Activated CD4-positive, alpha-beta memory T cell treated with anti-CD3 and anti-CD28 coated beads, Interleukin-2, amount 10 ng/mL, durations not matched to agents 7 days and 5 days (primary cell): ENCODE data around the gene DMBT1. TPM values are rescaled to one million over a fixed set of nuclear protein-coding genes. Genes with fewer than 3 reads are reported as not detected.

Source experiments
- CTCF ChIA-PET: fragments of 350-600 bp; sonication (Branson Sonifier 250); formaldehyde crosslinking; loops from one replicate; lab custom pipeline; 2021; ENCODE audit warnings: antibody characterized with exemption, inconsistent platforms; lab: Charles Lee
- POLR2A ChIA-PET: fragments of 350-600 bp; sonication (Branson Sonifier 250); formaldehyde crosslinking; loops from one replicate; lab custom pipeline; 2021; ENCODE audit warnings: antibody characterized with exemption; lab: Charles Lee
- DNase-seq: peaks from one replicate; pipeline ENCODE4 v3.0.0-alpha.2; 2020
- H3K27ac Mint-ChIP-seq: one replicate; pipeline ENCODE4 v1.8.0; 2021; ENCODE audit warnings: mild to moderate bottlenecking, mixed read lengths
- H3K27me3 Mint-ChIP-seq: one replicate; pipeline ENCODE4 v1.8.0; 2021; ENCODE audit warnings: mixed read lengths
- H3K36me3 Mint-ChIP-seq: one replicate; pipeline ENCODE4 v1.8.0; 2021; ENCODE audit warnings: low read depth, mixed read lengths
- H3K4me1 Mint-ChIP-seq: one replicate; pipeline ENCODE4 v1.8.0; 2021; ENCODE audit warnings: mixed read lengths
- H3K4me3 Mint-ChIP-seq: one replicate; pipeline ENCODE4 v1.8.0; 2021; ENCODE audit warnings: mild to moderate bottlenecking, mixed read lengths
- H3K9me3 Mint-ChIP-seq: one replicate; pipeline ENCODE4 v1.8.0; 2021; ENCODE audit warnings: mixed read lengths
- total RNA-seq, 2 experiments: library from RNA; stranded (reverse); gene quantifications; one replicate each; pipeline ENCODE4 v1.2.3, GENCODE V29; 2021

Gene DMBT1
- total RNA-seq, 2 experiments from 2014 or later: 0.05 TPM; not detected in 1

- no peak for DNase-seq
- Mint-ChIP-seq H3K4me1 (no peaks in the 10 kb centered on the region), H3K27me3 (peaks cover 5% of the 10 kb centered on the region), H3K27ac (no peak overlapping the region), H3K4me3 (no peak overlapping the region), H3K9me3 (no peaks in the 10 kb centered on the region), H3K36me3 (no peaks in the 10 kb centered on the region)
- CTCF ChIA-PET: no interaction called here
- POLR2A ChIA-PET: no interaction called here
Measured at GRCh38 chr10:122658356-122659049, 97.9 kb downstream of the DMBT1 start.

DNA sequence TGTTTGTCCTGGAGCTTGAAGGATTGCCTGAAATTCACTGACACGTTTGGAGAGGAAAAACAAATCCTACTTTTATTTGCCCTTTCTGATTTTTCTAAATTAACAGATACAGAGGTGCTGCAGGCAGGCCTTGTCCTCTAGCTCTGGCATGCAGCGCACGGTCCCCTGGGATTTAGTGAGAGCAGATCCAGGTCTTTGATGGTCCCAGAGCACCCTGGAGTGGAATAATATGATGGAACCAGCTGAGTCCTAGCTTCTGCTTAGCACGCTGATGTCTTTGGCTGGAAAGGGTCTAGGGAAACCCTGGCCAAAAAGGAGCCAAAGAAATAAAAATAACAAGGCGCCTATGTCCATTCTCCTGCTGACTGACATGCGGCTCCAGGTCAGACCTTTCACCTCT is 98.6 kb downstream of the DMBT1 start:
- H3K27ac Mint-ChIP-seq: no peak overlapping the region
- H3K27me3 Mint-ChIP-seq: peaks cover 3% of the 10 kb centered on the region
- CTCF ChIA-PET: no interaction called here
- H3K4me3 Mint-ChIP-seq: no peak overlapping the region
- POLR2A ChIA-PET: no interaction called here
- H3K36me3 Mint-ChIP-seq: no peaks in the 10 kb centered on the region
- no peaks in the 10 kb centered on the region for H3K9me3 Mint-ChIP-seq
- no peaks in the 10 kb centered on the region for H3K4me1 Mint-ChIP-seq
- no peak for DNase-seq

GRCh38 chr10:122659651-122660050 is 99.1 kb downstream of the DMBT1 start:
- DNase-seq: no peak
- ChIA-PET POLR2A (no interaction called here), CTCF (no interaction called here)
- H3K36me3 Mint-ChIP-seq: no peaks in the 10 kb centered on the region
- H3K9me3 Mint-ChIP-seq: no peaks in the 10 kb centered on the region
- H3K4me1 Mint-ChIP-seq: no peaks in the 10 kb centered on the region
- no peaks in the 10 kb centered on the region for H3K27me3 Mint-ChIP-seq
- H3K27ac Mint-ChIP-seq: no peak overlapping the region
- H3K4me3 Mint-ChIP-seq: no peak overlapping the region

- Mint-ChIP-seq H3K36me3 (no peaks in the 10 kb centered on the region), H3K9me3 (no peaks in the 10 kb centered on the region), H3K27ac (no peak overlapping the region), H3K27me3 (no peaks in the 10 kb centered on the region), H3K4me1 (no peaks in the 10 kb centered on the region), H3K4me3 (no peak overlapping the region)
- DNase-seq: no peak
- ChIA-PET POLR2A (no interaction called here), CTCF (no interaction called here)
Measured at GRCh38 chr10:122660696-122661095, 100.1 kb downstream of the DMBT1 start.

DNA sequence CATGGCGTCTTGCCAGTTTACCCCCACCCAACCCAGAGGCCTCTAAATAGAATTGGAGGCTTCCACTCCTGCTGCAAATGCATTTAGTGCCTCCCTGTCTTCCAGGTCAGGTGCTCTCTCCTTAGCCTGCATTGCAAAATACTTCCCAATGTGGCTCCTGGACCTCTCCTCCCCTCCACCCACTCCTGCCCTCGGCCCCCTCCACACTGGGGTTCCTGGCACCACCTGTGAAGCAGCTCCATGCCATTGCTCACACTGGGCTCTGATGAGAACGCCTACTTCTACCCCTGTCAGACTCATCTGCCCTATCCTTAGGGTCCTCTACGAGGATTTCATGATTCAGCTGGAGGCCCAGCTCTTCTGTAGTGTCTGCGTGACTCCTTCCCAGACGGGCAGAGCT is 101.7 kb downstream of the DMBT1 start:
- Mint-ChIP-seq H3K9me3 (no peaks in the 10 kb centered on the region), H3K36me3 (no peaks in the 10 kb centered on the region), H3K27me3 (no peaks in the 10 kb centered on the region), H3K4me3 (no peak overlapping the region), H3K27ac (no peak overlapping the region), H3K4me1 (no peaks in the 10 kb centered on the region)
- ChIA-PET POLR2A (no interaction called here), CTCF (no interaction called here)
- DNase-seq: no peak

- CTCF ChIA-PET: no interaction called here
Measured at GRCh38 chr10:122663516-122664130, 103.1 kb downstream of the DMBT1 start.

DNA sequence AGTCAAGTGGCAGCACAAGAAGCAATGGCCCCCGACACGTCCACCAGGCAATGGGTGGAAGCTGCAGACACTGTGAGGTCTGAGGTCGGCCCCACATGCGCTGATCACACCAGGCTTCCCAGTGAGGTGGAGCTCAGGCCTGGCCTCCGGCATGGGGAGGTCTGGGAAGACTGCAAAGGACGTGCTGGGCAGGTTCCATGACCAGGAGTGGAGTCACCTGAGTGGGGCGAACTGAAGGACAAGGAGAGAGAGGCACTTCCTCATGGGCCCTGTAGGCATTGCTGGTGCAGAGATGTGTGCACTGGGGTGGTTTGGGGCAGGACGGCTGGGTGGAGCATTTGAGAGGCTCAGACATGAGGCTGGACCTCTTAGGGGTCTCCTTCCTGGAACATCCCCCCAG is 103.9 kb downstream of the DMBT1 start:
- no peak overlapping the region for H3K4me3 Mint-ChIP-seq
- CTCF ChIA-PET: no interaction called here
- H3K9me3 Mint-ChIP-seq: no peaks in the 10 kb centered on the region
- no peaks in the 10 kb centered on the region for H3K36me3 Mint-ChIP-seq
- no peak for DNase-seq
- H3K4me1 Mint-ChIP-seq: no peaks in the 10 kb centered on the region
- POLR2A ChIA-PET: interaction anchor here (0.6 kb wide), 1 partner anchor 78 kb away, joined by 3 read pairs; no protein-coding TSS in a partner anchor
- no peak overlapping the region for H3K27ac Mint-ChIP-seq
- H3K27me3 Mint-ChIP-seq: peaks cover 7% of the 10 kb centered on the region

More at GRCh38 chr10:122663516-122664130, 103.1 kb downstream of the DMBT1 start:
- no peak overlapping the region for H3K4me3 Mint-ChIP-seq
- no peaks in the 10 kb centered on the region for H3K4me1 Mint-ChIP-seq
- no peak overlapping the region for H3K27ac Mint-ChIP-seq
- H3K27me3 Mint-ChIP-seq: peaks cover 4% of the 10 kb centered on the region
- no peaks in the 10 kb centered on the region for H3K36me3 Mint-ChIP-seq
- H3K9me3 Mint-ChIP-seq: no peaks in the 10 kb centered on the region
- no peak for DNase-seq
- POLR2A ChIA-PET: no interaction called here

DNA sequence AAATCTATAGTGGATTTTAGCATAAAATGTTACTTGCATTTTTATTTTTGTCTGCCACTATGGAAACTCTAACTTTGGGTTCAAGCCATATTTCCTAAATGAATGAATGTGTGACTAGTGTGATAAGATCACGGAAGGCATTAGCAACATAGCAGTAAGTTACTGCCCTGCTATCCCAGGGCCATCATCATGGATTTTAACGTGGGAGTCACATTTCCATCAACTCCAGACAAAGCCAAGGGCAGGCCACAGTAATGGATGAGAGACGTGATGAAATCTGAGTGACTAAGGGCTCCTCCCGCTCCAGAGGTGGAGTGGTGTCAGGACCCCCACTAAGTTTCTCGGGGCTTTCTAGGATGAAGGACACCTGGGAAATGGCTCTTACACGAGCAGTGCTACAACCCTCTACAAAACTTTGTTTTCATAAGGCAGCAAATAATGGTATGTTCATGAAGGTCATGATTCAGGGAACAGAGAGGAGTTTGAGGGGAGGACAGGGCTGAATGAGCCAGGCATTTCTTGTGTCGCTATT is 104.8 kb downstream of the DMBT1 start:
- H3K9me3 Mint-ChIP-seq: no peaks in the 10 kb centered on the region
- H3K27ac Mint-ChIP-seq: no peak overlapping the region
- H3K4me1 Mint-ChIP-seq: no peaks in the 10 kb centered on the region
- no peak for DNase-seq
- H3K36me3 Mint-ChIP-seq: no peaks in the 10 kb centered on the region
- POLR2A ChIA-PET: no interaction called here
- CTCF ChIA-PET: no interaction called here
- no peak overlapping the region for H3K4me3 Mint-ChIP-seq
- H3K27me3 Mint-ChIP-seq: peaks cover 7% of the 10 kb centered on the region

DNA sequence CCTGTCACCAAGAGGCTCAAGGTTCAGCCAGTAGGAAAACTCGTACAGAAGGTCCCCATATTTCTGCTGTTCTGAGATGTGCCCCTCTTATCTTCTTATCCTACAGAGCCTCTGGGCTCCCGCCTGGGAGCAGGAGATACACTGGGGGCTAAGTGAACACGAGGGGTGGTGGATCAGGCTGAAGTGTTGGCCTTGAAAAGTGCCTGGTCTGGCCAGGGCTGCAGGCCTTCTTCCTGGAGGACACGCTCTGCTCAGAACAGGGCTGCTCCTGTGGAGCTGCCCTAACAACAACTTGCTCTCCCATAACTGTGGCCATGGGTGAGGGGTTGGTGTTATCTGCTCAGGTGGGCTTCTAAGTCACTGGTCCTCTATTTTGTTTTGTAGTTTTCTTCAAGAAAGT is 105.4 kb downstream of the DMBT1 start:
- CTCF ChIA-PET: no interaction called here
- H3K27ac Mint-ChIP-seq: no peak overlapping the region

DNA sequence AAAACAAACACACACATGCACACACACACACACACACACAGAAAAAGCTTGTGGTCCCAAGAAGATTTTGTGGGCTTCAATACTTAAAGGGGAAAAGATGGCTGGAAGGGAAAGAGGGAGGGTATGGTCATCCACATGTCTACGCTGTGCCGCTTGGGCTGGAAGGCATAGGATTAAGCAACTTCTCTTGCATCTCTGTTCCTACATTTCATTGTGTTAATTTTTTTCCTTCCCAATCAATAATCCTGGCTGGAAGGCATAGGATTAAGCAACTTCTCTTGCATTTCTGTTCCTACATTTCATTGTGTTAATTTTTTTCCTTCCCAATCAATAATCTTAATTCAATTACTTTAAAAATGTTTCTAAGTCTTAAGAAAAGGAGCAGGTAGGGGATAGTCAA is 108.5 kb downstream of the DMBT1 start:
- no peaks in the 10 kb centered on the region for H3K9me3 Mint-ChIP-seq
- CTCF ChIA-PET: no interaction called here

More for the DNA sequence above, 105.4 kb downstream of the DMBT1 start:
- no peaks in the 10 kb centered on the region for H3K9me3 Mint-ChIP-seq
- no peaks in the 10 kb centered on the region for H3K4me1 Mint-ChIP-seq
- POLR2A ChIA-PET: no interaction called here
- H3K4me3 Mint-ChIP-seq: no peak overlapping the region
- DNase-seq: no peak
- no peaks in the 10 kb centered on the region for H3K36me3 Mint-ChIP-seq
- peaks cover 7% of the 10 kb centered on the region for H3K27me3 Mint-ChIP-seq

DNA sequence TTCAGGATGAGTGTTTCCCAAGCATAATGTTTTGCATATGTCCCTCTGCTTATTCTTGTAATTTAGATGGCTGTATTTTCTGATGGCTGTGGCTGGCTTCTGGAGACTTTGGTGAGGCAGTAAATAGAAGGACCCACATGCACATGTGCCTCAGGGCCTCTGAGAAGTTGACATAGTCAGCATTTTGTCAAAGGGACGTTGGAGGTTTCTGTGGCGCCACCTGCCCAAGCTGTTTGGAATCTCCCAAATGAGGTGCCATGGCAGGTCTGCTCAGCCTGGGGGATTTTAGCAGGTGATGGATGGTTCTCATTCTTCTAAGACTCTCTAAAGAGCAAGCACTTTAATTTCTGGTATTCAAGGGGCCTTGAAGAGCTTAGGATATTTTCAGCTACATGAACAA is 109.3 kb downstream of the DMBT1 start:
- H3K27ac Mint-ChIP-seq: no peak overlapping the region
- H3K27me3 Mint-ChIP-seq: peaks cover 7% of the 10 kb centered on the region
- no peaks in the 10 kb centered on the region for H3K9me3 Mint-ChIP-seq
- DNase-seq: no peak
- no peaks in the 10 kb centered on the region for H3K4me1 Mint-ChIP-seq
- ChIA-PET POLR2A (no interaction called here), CTCF (no interaction called here)
- no peaks in the 10 kb centered on the region for H3K36me3 Mint-ChIP-seq
- no peak overlapping the region for H3K4me3 Mint-ChIP-seq

More for the DNA sequence above, 108.5 kb downstream of the DMBT1 start:
- Mint-ChIP-seq H3K36me3 (no peaks in the 10 kb centered on the region), H3K4me1 (no peaks in the 10 kb centered on the region), H3K27me3 (peaks cover 7% of the 10 kb centered on the region), H3K4me3 (no peak overlapping the region), H3K27ac (no peak overlapping the region)
- no peak for DNase-seq
- POLR2A ChIA-PET: no interaction called here

GRCh38 chr10:122671355-122671754 is 110.8 kb downstream of the DMBT1 start:
- H3K36me3 Mint-ChIP-seq: no peaks in the 10 kb centered on the region
- POLR2A ChIA-PET: no interaction called here
- H3K27me3 Mint-ChIP-seq: peaks cover 12% of the 10 kb centered on the region
- H3K9me3 Mint-ChIP-seq: no peaks in the 10 kb centered on the region
- H3K4me1 Mint-ChIP-seq: no peaks in the 10 kb centered on the region
- no peak overlapping the region for H3K4me3 Mint-ChIP-seq
- CTCF ChIA-PET: no interaction called here
- no peak for DNase-seq
- no peak overlapping the region for H3K27ac Mint-ChIP-seq

- ChIA-PET POLR2A (no interaction called here), CTCF (no interaction called here)
- H3K9me3 Mint-ChIP-seq: no peaks in the 10 kb centered on the region
- no peak overlapping the region for H3K4me3 Mint-ChIP-seq
- no peaks in the 10 kb centered on the region for H3K4me1 Mint-ChIP-seq
- H3K36me3 Mint-ChIP-seq: no peaks in the 10 kb centered on the region
- H3K27ac Mint-ChIP-seq: no peak overlapping the region
- DNase-seq: no peak
- H3K27me3 Mint-ChIP-seq: peaks cover 10% of the 10 kb centered on the region
Measured at GRCh38 chr10:122672655-122673054, 112.1 kb downstream of the DMBT1 start.

DNA sequence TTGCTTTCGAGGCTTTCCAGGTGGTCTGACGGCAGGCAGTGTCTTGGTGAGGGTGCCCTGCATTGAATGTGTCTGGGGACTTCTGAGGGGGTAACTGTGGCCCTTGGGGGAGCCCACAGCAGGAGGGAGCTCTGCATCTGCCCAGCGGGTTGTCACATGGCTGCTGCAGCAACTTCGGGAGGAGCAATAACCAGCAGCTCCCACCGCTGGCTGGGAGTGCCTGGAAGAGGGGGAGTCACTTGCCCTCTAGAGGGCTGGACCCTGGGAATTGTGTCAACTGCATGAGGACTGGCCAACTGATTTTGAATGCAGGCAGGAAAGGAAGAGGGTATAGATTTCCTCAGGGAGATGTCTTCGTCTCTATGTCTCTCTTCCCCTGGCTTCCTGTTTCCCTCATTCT is 112.7 kb downstream of the DMBT1 start:
- no peaks in the 10 kb centered on the region for H3K36me3 Mint-ChIP-seq
- no peak overlapping the region for H3K27ac Mint-ChIP-seq
- peaks cover 8% of the 10 kb centered on the region for H3K27me3 Mint-ChIP-seq
- H3K4me1 Mint-ChIP-seq: no peaks in the 10 kb centered on the region
- ChIA-PET CTCF (no interaction called here), POLR2A (no interaction called here)
- H3K9me3 Mint-ChIP-seq: no peaks in the 10 kb centered on the region
- no peak overlapping the region for H3K4me3 Mint-ChIP-seq
- no peak for DNase-seq
